ENCODE data around the gene ELOVL2. TPM values are rescaled to one million over a fixed set of nuclear protein-coding genes. Genes with fewer than 3 reads are reported as not detected.
"Not testable (repeated sequence)": the region's sequence is repeated elsewhere in the genome, so short reads cannot be mapped to it uniquely, and the experiment has no call there.

Gene ELOVL2
- total and polyA plus RNA-seq, 4 donors, result 0.16 to 2.8 (median 0.24) TPM

DNA sequence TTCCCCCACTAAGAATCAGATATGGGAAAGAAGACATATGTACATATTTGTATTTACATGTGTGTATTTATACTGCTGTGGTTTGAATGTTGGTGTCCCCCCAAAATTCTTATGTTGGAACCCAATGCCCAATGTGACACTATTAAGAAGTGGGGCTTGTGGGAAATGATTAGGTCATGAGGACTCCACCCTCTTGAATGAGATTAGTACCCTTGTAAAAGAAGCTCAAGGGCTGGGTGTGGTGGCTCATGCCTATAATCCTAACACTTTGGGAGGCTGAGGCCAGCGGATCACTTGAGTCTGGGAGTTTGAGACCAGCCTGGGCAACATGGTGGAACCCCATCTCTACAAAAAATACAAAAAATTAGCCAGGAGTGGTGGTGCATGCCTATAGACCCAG lies 45.6 kb upstream of the ELOVL2 start:
- no peak for DNase-seq
- peaks cover 0 to 3% (median 0%) of the 10 kb centered on the region in 5 donors for H3K4me1 ChIP-seq (ENCODE audit: control insufficient read depth in 5 of 5, insufficient read depth in 5 of 5, low read length in 5 of 5)
- H3K27ac ChIP-seq (ENCODE audit: low read depth in 1 of 2, low read length in 1 of 2), result no peak overlapping the region
- WGBS, 2 donors, result 89 to 100% methylated on average over 1 of the region's 1 CpG
- no peak overlapping the region for H3K4me3 ChIP-seq
- TF ChIP-seq, protein P1, sequence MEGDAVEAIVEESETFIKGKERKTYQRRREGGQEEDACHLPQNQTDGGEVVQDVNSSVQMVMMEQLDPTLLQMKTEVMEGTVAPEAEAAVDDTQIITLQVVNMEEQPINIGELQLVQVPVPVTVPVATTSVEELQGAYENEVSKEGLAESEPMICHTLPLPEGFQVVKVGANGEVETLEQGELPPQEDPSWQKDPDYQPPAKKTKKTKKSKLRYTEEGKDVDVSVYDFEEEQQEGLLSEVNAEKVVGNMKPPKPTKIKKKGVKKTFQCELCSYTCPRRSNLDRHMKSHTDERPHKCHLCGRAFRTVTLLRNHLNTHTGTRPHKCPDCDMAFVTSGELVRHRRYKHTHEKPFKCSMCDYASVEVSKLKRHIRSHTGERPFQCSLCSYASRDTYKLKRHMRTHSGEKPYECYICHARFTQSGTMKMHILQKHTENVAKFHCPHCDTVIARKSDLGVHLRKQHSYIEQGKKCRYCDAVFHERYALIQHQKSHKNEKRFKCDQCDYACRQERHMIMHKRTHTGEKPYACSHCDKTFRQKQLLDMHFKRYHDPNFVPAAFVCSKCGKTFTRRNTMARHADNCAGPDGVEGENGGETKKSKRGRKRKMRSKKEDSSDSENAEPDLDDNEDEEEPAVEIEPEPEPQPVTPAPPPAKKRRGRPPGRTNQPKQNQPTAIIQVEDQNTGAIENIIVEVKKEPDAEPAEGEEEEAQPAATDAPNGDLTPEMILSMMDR (IDR thresholded peaks at IDR 0.05; ENCODE audit: control extremely low read depth, extremely low read depth), result no peak
- peaks cover 0 to 1% (median 0%) of the 10 kb centered on the region in 4 donors for H3K9me3 ChIP-seq (ENCODE audit: control insufficient read depth in 4 of 4, insufficient read depth in 3 of 4, low read length in 3 of 4)
- peaks cover 0 to 3% (median 0%) of the 10 kb centered on the region in 4 donors for H3K36me3 ChIP-seq (ENCODE audit: control insufficient read depth in 4 of 4, insufficient read depth in 4 of 4, low read length in 4 of 4)
- no peaks in the 10 kb centered on the region for H3K27me3 ChIP-seq (ENCODE audit: control insufficient read depth in 3 of 3, insufficient read depth in 3 of 3, low read length in 2 of 3)
- no peak overlapping the region for H3K9ac ChIP-seq (ENCODE audit: insufficient read depth in 1 of 2, low read length in 2 of 2)
- ATAC-seq (ENCODE audit: insufficient read depth, low FRiP score), result no peak

DNA sequence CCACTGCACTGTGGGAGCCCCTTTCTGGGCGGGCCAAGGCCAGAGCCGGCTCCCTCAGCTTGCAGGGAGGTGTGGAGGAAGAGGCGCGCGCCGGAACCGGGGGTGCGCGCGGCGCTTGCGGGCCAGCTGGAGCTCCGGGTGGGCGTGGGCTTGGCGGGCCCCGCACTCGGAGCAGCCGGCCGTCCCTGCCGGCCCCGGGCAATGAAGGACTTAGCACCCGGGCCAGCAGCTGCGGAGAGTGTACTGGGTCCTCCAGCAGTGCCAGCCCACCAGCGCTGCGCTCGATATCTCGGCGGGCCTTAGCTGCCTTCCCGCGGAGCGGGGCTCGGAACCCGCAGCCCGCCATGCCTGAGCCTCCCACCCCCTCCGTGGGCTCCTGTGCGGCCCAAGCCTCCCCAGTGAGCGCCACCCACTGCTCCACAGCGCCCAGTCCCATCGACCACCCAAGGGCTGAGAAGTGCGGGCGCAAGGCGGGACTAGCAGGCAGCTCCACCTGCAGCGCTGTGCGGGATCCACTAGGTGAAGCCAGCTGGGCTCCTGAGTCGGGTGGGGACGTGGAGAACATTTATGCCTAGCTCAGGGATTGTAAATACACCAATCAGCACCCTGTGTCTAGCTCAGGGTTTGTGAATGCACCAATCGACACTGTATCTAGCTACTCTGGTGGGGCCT lies 43.2 kb upstream of the ELOVL2 start:
- DNase-seq; H3K4me1 ChIP-seq (ENCODE audit: control insufficient read depth in 5 of 5, insufficient read depth in 5 of 5, low read length in 5 of 5); H3K27ac ChIP-seq (ENCODE audit: low read depth in 1 of 2, low read length in 1 of 2); H3K36me3 ChIP-seq (ENCODE audit: control insufficient read depth in 4 of 4, insufficient read depth in 4 of 4, low read length in 4 of 4); H3K4me3 ChIP-seq; ATAC-seq (ENCODE audit: insufficient read depth, low FRiP score); H3K9ac ChIP-seq (ENCODE audit: insufficient read depth in 1 of 2, low read length in 2 of 2); H3K9me3 ChIP-seq (ENCODE audit: control insufficient read depth in 4 of 4, insufficient read depth in 3 of 4, low read length in 3 of 4); H3K27me3 ChIP-seq (ENCODE audit: control insufficient read depth in 3 of 3, insufficient read depth in 3 of 3, low read length in 2 of 3): not testable (repeated sequence)
- WGBS, 2 donors, result 87 to 96% methylated on average over 44 to 47 of the region's 47 CpGs

DNA sequence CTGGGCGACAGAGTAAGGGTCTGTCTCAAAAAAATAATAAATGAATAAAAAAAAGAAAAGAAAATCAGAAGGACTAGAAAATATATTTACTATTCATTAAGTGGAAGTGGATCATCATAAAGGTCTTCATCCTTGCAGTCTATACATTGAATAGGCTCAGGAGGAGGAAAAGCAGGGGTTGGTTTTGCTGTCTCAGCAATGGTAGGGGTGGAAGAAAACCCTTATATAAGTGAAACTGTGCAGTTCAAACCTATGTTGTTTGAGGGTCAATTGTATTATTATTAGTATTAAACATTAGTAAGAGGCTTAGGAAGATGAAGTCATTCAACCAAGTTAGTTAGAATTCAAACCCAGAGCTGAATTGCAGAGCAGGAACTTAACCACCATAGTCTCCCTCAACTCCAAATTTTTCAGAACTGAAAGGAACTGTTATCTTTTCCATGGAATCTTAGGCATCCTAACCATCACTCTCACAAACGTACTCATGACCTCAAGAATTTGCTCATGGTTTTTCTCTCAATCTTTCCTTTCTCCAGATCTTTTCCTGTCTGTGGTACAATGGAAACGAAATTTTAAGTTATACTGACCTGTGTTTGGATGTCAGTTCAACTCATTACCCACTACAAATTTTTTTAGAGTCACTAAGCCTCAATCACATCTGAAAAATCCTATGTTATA lies 41.8 kb upstream of the ELOVL2 start:
- Histone ChIP-seq H3K36me3 (ENCODE audit: control insufficient read depth in 4 of 4, insufficient read depth in 4 of 4, low read length in 4 of 4) (no peaks in the 10 kb centered on the region), H3K27me3 (ENCODE audit: control insufficient read depth in 3 of 3, insufficient read depth in 3 of 3, low read length in 2 of 3) (no peaks in the 10 kb centered on the region), H3K4me3 (no peak overlapping the region), H3K27ac (ENCODE audit: low read depth in 1 of 2, low read length in 1 of 2) (no peak overlapping the region), H3K9ac (ENCODE audit: insufficient read depth in 1 of 2, low read length in 2 of 2) (no peak overlapping the region), H3K9me3 (ENCODE audit: control insufficient read depth in 4 of 4, insufficient read depth in 3 of 4, low read length in 3 of 4) (peaks cover 0 to 1% (median 0%) of the 10 kb centered on the region in 4 donors), H3K4me1 (ENCODE audit: control insufficient read depth in 5 of 5, insufficient read depth in 5 of 5, low read length in 5 of 5) (no peaks in the 10 kb centered on the region)
- DNase-seq (no peak), ATAC-seq (ENCODE audit: insufficient read depth, low FRiP score) (no peak)
- 64 to 70% methylated on average over 3 of the region's 3 CpGs for WGBS, 2 donors
- TF ChIP-seq, protein P1 (IDR thresholded peaks at IDR 0.05; ENCODE audit: control extremely low read depth, extremely low read depth), result no peak

DNA sequence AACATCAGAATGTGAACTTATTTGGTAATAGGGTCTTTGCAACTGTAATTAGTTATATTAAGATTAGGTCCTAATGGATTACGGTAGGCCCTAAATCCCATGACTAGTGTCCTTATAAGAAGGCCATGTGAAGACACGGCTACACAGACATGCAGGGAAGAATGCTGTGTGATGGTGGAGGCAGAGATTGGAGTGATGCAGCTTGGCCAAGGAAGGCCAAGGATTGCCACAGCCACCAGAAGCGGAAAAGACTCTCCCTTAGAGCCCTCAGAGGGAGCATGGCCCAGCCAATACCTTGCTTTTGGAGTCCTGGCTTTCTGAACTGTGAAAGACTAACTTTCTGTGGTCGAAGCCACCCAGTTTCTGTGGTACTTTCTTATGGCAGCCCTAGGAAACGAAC lies 39.9 kb upstream of the ELOVL2 start:
- no peak overlapping the region for H3K27ac ChIP-seq (ENCODE audit: low read depth in 1 of 2, low read length in 1 of 2)
- no peaks in the 10 kb centered on the region for H3K4me1 ChIP-seq (ENCODE audit: control insufficient read depth in 5 of 5, insufficient read depth in 5 of 5, low read length in 5 of 5)
- H3K36me3 ChIP-seq (ENCODE audit: control insufficient read depth in 4 of 4, insufficient read depth in 4 of 4, low read length in 4 of 4), result no peaks in the 10 kb centered on the region
- H3K4me3 ChIP-seq, result no peak overlapping the region
- no peaks in the 10 kb centered on the region for H3K27me3 ChIP-seq (ENCODE audit: control insufficient read depth in 3 of 3, insufficient read depth in 3 of 3, low read length in 2 of 3)
- peaks cover 0 to 1% (median 0%) of the 10 kb centered on the region in 4 donors for H3K9me3 ChIP-seq (ENCODE audit: control insufficient read depth in 4 of 4, insufficient read depth in 3 of 4, low read length in 3 of 4)
- ATAC-seq (ENCODE audit: insufficient read depth, low FRiP score) (no peak), DNase-seq (no peak)
- no peak overlapping the region for H3K9ac ChIP-seq (ENCODE audit: insufficient read depth in 1 of 2, low read length in 2 of 2)
- TF ChIP-seq, protein P1 (IDR thresholded peaks at IDR 0.05; ENCODE audit: control extremely low read depth, extremely low read depth), result no peak
- 93 to 97% methylated on average over 5 of the region's 5 CpGs for WGBS, 2 donors
